GM18507 (cell line): ENCODE data around the gene SH3TC1.

Experiments
- DNase-seq: peaks from one replicate; pipeline ENCODE4 v3.0.0; 2011; ENCODE audit warnings: low read depth; ENCODE audit not compliant: insufficient read length; ENCODE audit errors: extremely low spot score
- FAIRE-seq: peaks from 2 replicates; lab custom pipeline; 2011; peaks lifted over from hg19 to GRCh38; lab: Jason Lieb, UNC

The SH3TC1 gene

GRCh38 chr4:8266508-8266907 is 67.4 kb downstream of the SH3TC1 start:
- FAIRE-seq (no peak), DNase-seq (no peak)

- DNase-seq = peak; percentile 30
Observed at GRCh38 chr4:8267077-8267476, 68.0 kb downstream of the SH3TC1 start.

GRCh38 chr4:8268211-8268610 is 69.1 kb downstream of the SH3TC1 start:
- no peak for FAIRE-seq
- no peak for DNase-seq

More at GRCh38 chr4:8267077-8267476, 68.0 kb downstream of the SH3TC1 start:
- FAIRE-seq = no peak

GRCh38 chr4:8268901-8269534 is 69.9 kb downstream of the SH3TC1 start:
- FAIRE-seq (no peak), DNase-seq (no peak)

GRCh38 chr4:8269535-8270417 is 70.7 kb downstream of the SH3TC1 start, which contains the start of gene HTRA3:
Gene HTRA3, plus strand, starts transcription at chr4:8269754. Its CDS starts 215 bp downstream, at chr4:8269969.
- FAIRE-seq = no peak

GRCh38 chr4:8270418-8270771 is 71.3 kb downstream of the SH3TC1 start:
- no peak for FAIRE-seq

More at GRCh38 chr4:8269535-8270417, 70.7 kb downstream of the SH3TC1 start, which contains the start of gene HTRA3:
- DNase-seq = no peak

GRCh38 chr4:8270912-8271815 is 72.1 kb downstream of the SH3TC1 start:
- DNase-seq = no peak
- no peak for FAIRE-seq

More at GRCh38 chr4:8270418-8270771, 71.3 kb downstream of the SH3TC1 start:
- no peak for DNase-seq

GRCh38 chr4:8271821-8272220 is 72.7 kb downstream of the SH3TC1 start:
- FAIRE-seq (no peak), DNase-seq (no peak)

- no peak for FAIRE-seq
- no peak for DNase-seq
Observed at GRCh38 chr4:8272472-8273428, 73.7 kb downstream of the SH3TC1 start.

GRCh38 chr4:8273450-8273849 is 74.4 kb downstream of the SH3TC1 start:
- DNase-seq (no peak), FAIRE-seq (no peak)

GRCh38 chr4:8274066-8274652 is 75.1 kb downstream of the SH3TC1 start:
- DNase-seq (no peak), FAIRE-seq (no peak)

- DNase-seq (no peak), FAIRE-seq (no peak)
Observed at GRCh38 chr4:8274765-8275547, 75.9 kb downstream of the SH3TC1 start.

GRCh38 chr4:8275548-8275910 is 76.4 kb downstream of the SH3TC1 start:
- FAIRE-seq (no peak), DNase-seq (no peak)

GRCh38 chr4:8276358-8277240 is 77.5 kb downstream of the SH3TC1 start:
- DNase-seq = no peak
- no peak for FAIRE-seq

GRCh38 chr4:8277356-8278008 is 78.4 kb downstream of the SH3TC1 start:
- DNase-seq (no peak), FAIRE-seq (no peak)

- no peak for DNase-seq
- FAIRE-seq = no peak
Observed at GRCh38 chr4:8278009-8278395, 78.9 kb downstream of the SH3TC1 start.
